GM19043 (cell line): Measurements from ENCODE around the gene KLHL24.
A peak's percentile ranks its signal among the peaks of the same experiment; 100 is the strongest.
"Not testable (repeated sequence)": the region's sequence is repeated elsewhere in the genome, so short reads cannot be mapped to it uniquely, and the experiment has no call there.

Experiments
- ATAC-seq: cut with Tn5 transposase; IDR thresholded peaks from one replicate; pipeline ENCODE4 v1.9.1; 2021; ENCODE audit warnings: low read depth; ENCODE audit not compliant: unreplicated experiment

The KLHL24 gene

GRCh38 chr3:183632725-183633124 lies 2.7 kb upstream of the KLHL24 start:
- not testable (repeated sequence) for ATAC-seq

- no peak for ATAC-seq
These were observed 716 bp upstream of the KLHL24 start for GRCh38 chr3:183634707-183635106.

GRCh38 chr3:183635107-183635430 lies 354 bp upstream of the KLHL24 start:
- ATAC-seq, result no peak

- peak; percentile 76 for ATAC-seq
These were observed 1.0 kb downstream of the KLHL24 start for GRCh38 chr3:183636221-183637105.

- ATAC-seq, result no peak
These were observed 1.7 kb downstream of the KLHL24 start for GRCh38 chr3:183637106-183637486.

- not testable (repeated sequence) for ATAC-seq
These were observed 2.2 kb downstream of the KLHL24 start for GRCh38 chr3:183637633-183638032.

GRCh38 chr3:183638101-183638852 lies 2.9 kb downstream of the KLHL24 start:
- ATAC-seq, result no peak

- not testable (repeated sequence) for ATAC-seq
These were observed 5.2 kb downstream of the KLHL24 start for GRCh38 chr3:183640635-183641034.

- ATAC-seq, result no peak
These were observed 6.5 kb downstream of the KLHL24 start for GRCh38 chr3:183641882-183642281.

GRCh38 chr3:183644244-183644643 lies 8.8 kb downstream of the KLHL24 start:
- ATAC-seq, result no peak

GRCh38 chr3:183645254-183645653 lies 9.8 kb downstream of the KLHL24 start:
- ATAC-seq, result no peak

- ATAC-seq, result no peak
These were observed 15.1 kb downstream of the KLHL24 start for GRCh38 chr3:183650554-183650953.

- no peak for ATAC-seq
These were observed 18.0 kb downstream of the KLHL24 start for GRCh38 chr3:183653209-183654064.

GRCh38 chr3:183654727-183655126 lies 19.3 kb downstream of the KLHL24 start:
- no peak for ATAC-seq

- ATAC-seq, result no peak
These were observed 26.7 kb downstream of the KLHL24 start for GRCh38 chr3:183662099-183662498.

GRCh38 chr3:183664913-183665381 lies 29.5 kb downstream of the KLHL24 start:
- ATAC-seq, result no peak

- no peak for ATAC-seq
These were observed 44.6 kb downstream of the KLHL24 start for GRCh38 chr3:183680061-183680460.

GRCh38 chr3:183687705-183688104 lies 52.3 kb downstream of the KLHL24 start:
- no peak for ATAC-seq

- no peak for ATAC-seq
These were observed 53.5 kb downstream of the KLHL24 start for GRCh38 chr3:183688874-183689273.

GRCh38 chr3:183689621-183690020 lies 54.2 kb downstream of the KLHL24 start:
- ATAC-seq, result not testable (repeated sequence)
